HepG2 (cell line): ENCODE measurements around the gene CHST11. TPM values are rescaled to one million over a fixed set of nuclear protein-coding genes. Genes with fewer than 3 reads are reported as not detected.

Experiments used
- ATAC-seq: fragments of 200-7000 bp; cut with Tn5 transposase; 3 replicates; pipeline ENCODE4 v1.9.1; 2020; ENCODE audit warnings: mild to moderate bottlenecking, moderate library complexity
- BruUV-seq: library from RNA; stranded (reverse); fragments of 400-500 nt; replicated peaks from 2 replicates; lab custom pipeline; 2021; lab: Mats Ljungman, UMichigan
- CTCF ChIA-PET: fragments of 300-600 bp; formaldehyde crosslinking; extraction: SDS; loops from one replicate; lab custom pipeline; 2021; ENCODE audit warnings: low total read pairs, inconsistent platforms, low intra/inter-chr PET ratio; lab: Yijun Ruan, JAX
- POLR2A ChIA-PET: fragments of 350-600 bp; sonication (Branson Sonifier 250); formaldehyde crosslinking; loops from one replicate; lab custom pipeline; 2020; ENCODE audit warnings: antibody characterized with exemption, inconsistent platforms; lab: Yijun Ruan, JAX
- DNase-seq: peaks from one replicate; pipeline ENCODE4 v3.0.0-alpha.2; 2015; ENCODE audit warnings: low spot score
- FAIRE-seq: peaks from 3 replicates; lab custom pipeline; 2011; peaks lifted over from hg19 to GRCh38; lab: Jason Lieb, UNC
- H2AFZ ChIP-seq: one replicate; pipeline ENCODE4 v1.6.1; 2011; ENCODE audit warnings: low read length, inconsistent platforms
- H3K27ac ChIP-seq: fragments of 300-600 bp; 3 replicates; pipeline ENCODE4 v1.8.0; 2011; ENCODE audit warnings: mixed run types, mild to moderate bottlenecking, mixed read lengths, low read length, inconsistent platforms; ENCODE audit not compliant: insufficient read depth; ENCODE audit errors: extremely low read length
- H3K27me3 ChIP-seq, 2 experiments: fragments of 200-600 bp in 1 of 2; 2 replicates in 1 of 2; 3 replicates in 1 of 2; pipeline versions ENCODE4 v1.6.0 to v1.8.0; 2011; ENCODE audit warnings: low read length in 2 of 2, mild to moderate bottlenecking in 2 of 2, moderate library complexity in 2 of 2, inconsistent platforms in 1 of 2; ENCODE audit not compliant: insufficient read depth in 2 of 2, control insufficient read depth in 1 of 2
- H3K36me3 ChIP-seq, 2 experiments: fragments of 200-600 bp in 1 of 2; replicated peaks in 1 of 2; 2 replicates in 1 of 2; 3 replicates in 1 of 2; pipeline versions ENCODE4 v1.5.1 to v1.8.0; 2011; ENCODE audit warnings: low read length in 2 of 2, inconsistent platforms in 1 of 2; ENCODE audit not compliant: insufficient read depth in 2 of 2, control insufficient read depth in 1 of 2
- H3K4me1 ChIP-seq: 2 replicates; pipeline ENCODE4 v1.5.1; 2012; ENCODE audit warnings: low read length, inconsistent platforms; ENCODE audit not compliant: insufficient read depth
- H3K4me2 ChIP-seq: 2 replicates; pipeline ENCODE4 v1.6.0; 2011; ENCODE audit warnings: low read depth, low read length, inconsistent platforms
- H3K4me3 ChIP-seq, 3 experiments: fragments of 200-600 bp in 1 of 3; sonication (generic), shearing (Covaris generic) in 1 of 3; replicated peaks in 1 of 3; 2 replicates each; pipeline ENCODE4 v1.5.1; 2011 to 2016; ENCODE audit warnings: low read length in 3 of 3, inconsistent platforms in 2 of 3, low read depth in 2 of 3, mild to moderate bottlenecking in 2 of 3, control low read depth in 1 of 3, mixed read lengths in 1 of 3; ENCODE audit not compliant: insufficient read depth in 1 of 3
- H3K79me2 ChIP-seq: one replicate; pipeline ENCODE4 v1.6.1; 2011; ENCODE audit warnings: low read length, inconsistent platforms; ENCODE audit not compliant: insufficient read depth
- H3K9ac ChIP-seq: 2 replicates; pipeline ENCODE4 v1.6.0; 2011; ENCODE audit warnings: mild to moderate bottlenecking, low read depth, low read length, inconsistent platforms; ENCODE audit not compliant: insufficient read depth
- H3K9me3 ChIP-seq: 2 replicates; pipeline ENCODE4 v1.5.1; 2012; ENCODE audit warnings: mild to moderate bottlenecking, low read length
- H4K20me1 ChIP-seq: 2 replicates; pipeline ENCODE4 v1.6.0; 2011; ENCODE audit warnings: inconsistent platforms, mild to moderate bottlenecking, low read length, moderate library complexity; ENCODE audit not compliant: insufficient read depth
- FOXK1 ChIP-seq: sonication (generic); formaldehyde crosslinking; IDR thresholded peaks from 2 replicates; pipeline ENCODE4 v1.4.0; 2020; ENCODE audit warnings: low read depth, missing genetic modification reagents, borderline replicate concordance
- HOXD1 ChIP-seq: sonication (generic); formaldehyde crosslinking; IDR thresholded peaks from 2 replicates; pipeline ENCODE4 v1.5.0; 2020; ENCODE audit warnings: missing genetic modification reagents
- KLF16 ChIP-seq, 2 experiments: sonication (generic) in 1 of 2; formaldehyde crosslinking in 1 of 2; IDR thresholded peaks; 2 replicates each; pipeline versions ENCODE4 v1.6.1 to v1.8.0; 2016 to 2023; ENCODE audit warnings: missing genetic modification reagents in 2 of 2, missing compliant biosample characterization in 1 of 2
- PHB2 ChIP-seq: fragments of 450-650 bp; IDR thresholded peaks from 2 replicates; pipeline ENCODE4 v1.6.1; 2018; ENCODE audit not compliant: partially characterized antibody
- SMAD3 ChIP-seq: sonication (generic); formaldehyde crosslinking; IDR thresholded peaks from 2 replicates; pipeline ENCODE4 v1.4.0; 2020; ENCODE audit warnings: missing genetic modification reagents
- TARDBP ChIP-seq: sonication (generic); formaldehyde crosslinking; IDR thresholded peaks from 2 replicates; pipeline ENCODE4 v1.8.0; 2022; ENCODE audit warnings: mild to moderate bottlenecking, missing genetic modification reagents
- ZNF24 ChIP-seq: fragments of 450-650 bp; IDR thresholded peaks from 2 replicates; pipeline ENCODE4 v1.6.1; 2017; ENCODE audit warnings: antibody characterized with exemption, mild to moderate bottlenecking
- ZNF747 ChIP-seq: sonication (generic); formaldehyde crosslinking; IDR thresholded peaks from 2 replicates; pipeline ENCODE4 v1.8.1; 2023; ENCODE audit warnings: missing genetic modification reagents, mild to moderate bottlenecking, borderline replicate concordance
- WGBS: methylation state at CpG from one replicate; pipeline ENCODE4 v1.1.6; 2017; ENCODE audit warnings: low lambda C conversion rate; 5-methylcytosine and 5-hydroxymethylcytosine counted together
- in situ Hi-C: cut with HindIII; loops from 2 replicates; pipeline ENCODE4 v1.10.0; 2017; ENCODE audit warnings: low pct_unique_long_range_greater_than_20kb; ENCODE audit not compliant: extremely low pct_ligation_motif_present
- intact Hi-C: fragments of 100-400 bp; cut with micrococcal nuclease; formaldehyde crosslinking; loops from one replicate; pipeline ENCODE4 v1.10.0; 2022; ENCODE audit not compliant: unreplicated experiment
- polyA plus RNA-seq, 8 experiments: library from polyadenylated mRNA; depleted of rRNA in 3 of 8; stranded (reverse) in 7 of 8; unstranded in 1 of 8; fragments of >200 nt; fragmentation: Illumina TruSeq in 4 of 8; extraction: Trizol in 4 of 8; gene quantifications; 2 replicates each; pipeline versions ENCODE4 v1.2.1 to v1.2.3, GENCODE V29; 2011 to 2016; ENCODE audit warnings: low read depth in 4 of 8, missing spikeins in 1 of 8, mixed read lengths in 1 of 8; ENCODE audit not compliant: insufficient read depth in 1 of 8
- total RNA-seq, 5 experiments: library from RNA; depleted of rRNA; stranded (reverse); fragments of >200 nt; fragmentation: Illumina TruSeq; extraction: Trizol; gene quantifications; 2 replicates each; pipeline ENCODE4 v1.2.3, GENCODE V29; 2016; ENCODE audit warnings: low read depth in 1 of 5
- TF ChIP-seq, protein P1 (sequence below): sonication (generic); formaldehyde crosslinking; IDR thresholded peaks from 2 replicates; pipeline ENCODE4 v1.4.0; 2020; ENCODE audit warnings: missing genetic modification reagents

CHST11 gene
- total and polyA plus RNA-seq, 2 of the 13 experiments (the other 11 are each of a cell fraction or from before 2014, with no cell fraction given): 0.15 TPM; not detected in 1

DNA sequence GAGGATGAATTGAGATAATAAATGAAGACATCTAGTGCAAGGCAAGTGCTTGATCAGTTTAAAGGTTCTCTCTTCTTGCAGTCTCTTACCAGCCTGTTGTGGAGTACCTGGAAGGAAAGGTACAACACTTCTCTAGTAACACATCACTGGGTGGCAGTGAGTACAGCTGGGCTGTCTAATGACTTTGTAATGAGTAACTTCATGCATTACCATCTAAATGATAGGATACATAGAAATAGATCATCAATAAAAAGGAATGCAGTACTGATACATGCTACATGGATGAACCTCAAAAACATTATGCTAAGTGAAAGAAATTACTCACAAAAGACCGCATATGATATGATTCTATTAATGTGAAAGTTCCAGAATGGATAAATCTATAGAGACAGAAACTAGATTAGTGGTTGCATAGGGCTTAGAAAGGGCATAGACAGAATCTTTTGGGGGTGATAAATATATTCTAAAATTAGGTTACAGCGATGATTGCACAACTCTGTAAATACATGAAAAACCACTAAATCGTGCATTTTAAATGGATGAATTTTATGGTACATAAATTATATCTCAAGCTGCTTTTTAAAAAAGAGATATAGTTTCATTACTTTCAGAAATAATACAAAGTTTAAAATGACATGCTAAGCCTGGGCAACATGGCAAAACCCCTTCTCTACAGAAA lies 224.4 kb downstream of the CHST11 start:
- no peaks in the 10 kb centered on the region for H3K79me2 ChIP-seq
- DNase-seq (no peak), FAIRE-seq (no peak), ATAC-seq (no peak)
- in situ Hi-C loops: no loop called here
- H3K4me3 ChIP-seq: no peak overlapping the region
- H3K27ac ChIP-seq: no peak overlapping the region
- H3K4me2 ChIP-seq: no peak overlapping the region
- H3K27me3 ChIP-seq: peaks cover 0 to 22% of the 10 kb centered on the region in 2 experiments; a peak in 2 of 5 replicates
- H3K9ac ChIP-seq: no peak overlapping the region
- intact Hi-C loops: no loop called here
- H3K4me1 ChIP-seq: no peaks in the 10 kb centered on the region
- H2AFZ ChIP-seq: no peak overlapping the region
- no TSS peak for BruUV-seq
- ChIA-PET POLR2A (no interaction called here), CTCF (no interaction called here)
- WGBS: 33% methylated on average over 3 of the region's 3 CpGs
- H3K9me3 ChIP-seq: no peaks in the 10 kb centered on the region
- H3K36me3 ChIP-seq: no peaks in the 10 kb centered on the region
- TF ChIP-seq ZNF747 (CRISPR knock-in tag) (no peak), FOXK1 (CRISPR knock-in tag) (no peak), ZNF24 (no peak), HOXD1 (CRISPR knock-in tag) (no peak), PHB2 (no peak), TARDBP (no peak), KLF16 (CRISPR knock-in tag; IDR thresholded peaks at IDR 0.05) (no peak), SMAD3 (no peak)
- TF ChIP-seq, protein P1, sequence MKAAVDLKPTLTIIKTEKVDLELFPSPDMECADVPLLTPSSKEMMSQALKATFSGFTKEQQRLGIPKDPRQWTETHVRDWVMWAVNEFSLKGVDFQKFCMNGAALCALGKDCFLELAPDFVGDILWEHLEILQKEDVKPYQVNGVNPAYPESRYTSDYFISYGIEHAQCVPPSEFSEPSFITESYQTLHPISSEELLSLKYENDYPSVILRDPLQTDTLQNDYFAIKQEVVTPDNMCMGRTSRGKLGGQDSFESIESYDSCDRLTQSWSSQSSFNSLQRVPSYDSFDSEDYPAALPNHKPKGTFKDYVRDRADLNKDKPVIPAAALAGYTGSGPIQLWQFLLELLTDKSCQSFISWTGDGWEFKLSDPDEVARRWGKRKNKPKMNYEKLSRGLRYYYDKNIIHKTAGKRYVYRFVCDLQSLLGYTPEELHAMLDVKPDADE (CRISPR knock-in tag): no peak
- no peaks in the 10 kb centered on the region for H4K20me1 ChIP-seq
